IMR-90 (cell line): ENCODE data around the gene DDOST. TPM values are rescaled to one million over a fixed set of nuclear protein-coding genes. Genes with fewer than 3 reads are reported as not detected.

Experiments
- ATAC-seq: fragments of 200-7000 bp; cut with Tn5 transposase; 2 replicates; pipeline ENCODE4 v1.9.1; 2020; ENCODE audit warnings: low read depth, mild to moderate bottlenecking, moderate library complexity
- BruUV-seq: library from RNA; stranded (reverse); fragments of 400-500 nt; replicated peaks from 2 replicates; lab custom pipeline; 2021; lab: Mats Ljungman, UMichigan
- CTCF ChIA-PET: fragments of 300-600 bp; formaldehyde crosslinking; extraction: SDS; loops from one replicate; lab custom pipeline; 2021; ENCODE audit warnings: antibody characterized with exemption; lab: Yijun Ruan, JAX
- POLR2A ChIA-PET: fragments of 300-600 bp; sonication (Branson Sonifier 250); formaldehyde crosslinking; loops from one replicate; lab custom pipeline; 2022; ENCODE audit warnings: antibody characterized with exemption; ENCODE audit not compliant: unreplicated experiment; lab: Charles Lee
- DNase-seq: peaks from one replicate; pipeline ENCODE4 v3.0.0; 2013
- H2AFZ ChIP-seq: replicated peaks from 2 replicates; pipeline ENCODE3; 2013; ENCODE audit warnings: low read length, mild to moderate bottlenecking; ENCODE audit not compliant: poor library complexity
- H2AK5ac ChIP-seq: 2 replicates; pipeline ENCODE4 v1.6.1; 2013; ENCODE audit warnings: low read depth, low read length, inconsistent platforms
- H2AK9ac ChIP-seq: replicated peaks from 2 replicates; pipeline ENCODE3; 2013; ENCODE audit warnings: mild to moderate bottlenecking, low read depth, low read length, moderate library complexity; ENCODE audit not compliant: poor library complexity
- H2BK120ac ChIP-seq: 2 replicates; pipeline ENCODE4 v1.6.1; 2013; ENCODE audit warnings: low read depth, low read length, inconsistent platforms
- H2BK15ac ChIP-seq: 3 replicates; pipeline ENCODE4 v1.6.1; 2013; ENCODE audit warnings: low read depth, low read length, inconsistent platforms
- H2BK20ac ChIP-seq: 2 replicates; pipeline ENCODE4 v1.6.1; 2013; ENCODE audit warnings: low read depth, mild to moderate bottlenecking, inconsistent platforms, low read length, moderate library complexity
- H2BK5ac ChIP-seq: 2 replicates; pipeline ENCODE4 v1.6.1; 2013; ENCODE audit warnings: mild to moderate bottlenecking, low read depth, low read length, inconsistent platforms; ENCODE audit not compliant: poor library complexity, severe bottlenecking
- H3K14ac ChIP-seq: replicated peaks from 2 replicates; pipeline ENCODE4 v1.6.1; 2013; ENCODE audit warnings: low read depth, low read length, inconsistent platforms
- H3K18ac ChIP-seq: 2 replicates; pipeline ENCODE4 v1.6.1; 2013; ENCODE audit warnings: low read depth, low read length, control low read depth
- H3K23ac ChIP-seq: 2 replicates; pipeline ENCODE4 v1.6.1; 2013; ENCODE audit warnings: low read depth, low read length, inconsistent platforms
- H3K27ac ChIP-seq: 2 replicates; pipeline ENCODE4 v1.5.1; 2013; ENCODE audit warnings: mild to moderate bottlenecking, control low read depth, low read length; ENCODE audit not compliant: insufficient read depth
- H3K27me3 ChIP-seq: 2 replicates; pipeline ENCODE4 v1.6.1; 2013; ENCODE audit warnings: low read length; ENCODE audit not compliant: control insufficient read depth, insufficient read depth
- H3K36me3 ChIP-seq: 2 replicates; pipeline ENCODE4 v1.6.1; 2013; ENCODE audit warnings: low read length, mixed read lengths; ENCODE audit not compliant: control insufficient read depth, insufficient read depth
- H3K4ac ChIP-seq: 2 replicates; pipeline ENCODE4 v1.6.1; 2013; ENCODE audit warnings: low read depth, low read length, inconsistent platforms
- H3K4me1 ChIP-seq: 2 replicates; pipeline ENCODE4 v1.6.1; 2013; ENCODE audit warnings: low read length, mixed read lengths; ENCODE audit not compliant: control insufficient read depth, insufficient read depth
- H3K4me2 ChIP-seq: 2 replicates; pipeline ENCODE4 v1.6.1; 2013; ENCODE audit warnings: low read depth, mild to moderate bottlenecking, control low read depth, low read length, moderate library complexity
- H3K4me3 ChIP-seq: 2 replicates; pipeline ENCODE4 v1.5.1; 2013; ENCODE audit warnings: low read depth, mild to moderate bottlenecking, control low read depth, low read length, moderate library complexity; ENCODE audit not compliant: insufficient read depth
- H3K56ac ChIP-seq: 2 replicates; pipeline ENCODE4 v1.6.1; 2013; ENCODE audit warnings: low read length, inconsistent platforms; ENCODE audit not compliant: insufficient read depth; ENCODE audit errors: extremely low read depth
- H3K79me1 ChIP-seq, 2 experiments: 2 replicates each; pipeline ENCODE4 v1.6.1; 2013; ENCODE audit warnings: low read length in 2 of 2, inconsistent platforms in 1 of 2, low read depth in 1 of 2
- H3K9ac ChIP-seq: 2 replicates; pipeline ENCODE4 v1.6.1; 2013; ENCODE audit warnings: low read depth, low read length, control low read depth
- H3K9me1 ChIP-seq: 2 replicates; pipeline ENCODE4 v1.6.1; 2013; ENCODE audit warnings: low read length, inconsistent platforms; ENCODE audit not compliant: insufficient read depth
- H3K9me3 ChIP-seq: 2 replicates; pipeline ENCODE4 v1.6.1; 2013; ENCODE audit warnings: low read length; ENCODE audit not compliant: control insufficient read depth, insufficient read depth
- H4K20me1 ChIP-seq: 2 replicates; pipeline ENCODE4 v1.6.1; 2013; ENCODE audit warnings: low read length, inconsistent platforms; ENCODE audit not compliant: insufficient read depth
- H4K5ac ChIP-seq: 2 replicates; pipeline ENCODE4 v1.6.1; 2013; ENCODE audit warnings: mild to moderate bottlenecking, low read depth, low read length, control low read depth
- H4K8ac ChIP-seq, 2 experiments: 2 replicates each; pipeline ENCODE4 v1.6.1; 2013; ENCODE audit warnings: low read depth in 2 of 2, low read length in 2 of 2, control low read depth in 1 of 2, inconsistent platforms in 1 of 2
- H4K91ac ChIP-seq: 2 replicates; pipeline ENCODE4 v1.6.1; 2013; ENCODE audit warnings: low read depth, low read length, inconsistent platforms; ENCODE audit not compliant: insufficient read depth
- BHLHE40 ChIP-seq: fragments of 150-350 bp; IDR thresholded peaks from 2 replicates; pipeline ENCODE4 v1.6.1; 2016; ENCODE audit warnings: mild to moderate bottlenecking, low read depth, low read length
- CEBPB ChIP-seq: IDR thresholded peaks from 2 replicates; pipeline ENCODE4 v1.6.1; 2012; ENCODE audit warnings: low read depth, low read length, improper control_type of control experiment
- CHD1 ChIP-seq: IDR thresholded peaks from 2 replicates; pipeline ENCODE4 v1.6.1; 2012; ENCODE audit warnings: low read depth, low read length, improper control_type of control experiment
- CTCF ChIP-seq: conservative IDR thresholded peaks from 2 replicates; pipeline ENCODE4 v1.5.1; 2012; ENCODE audit warnings: mild to moderate bottlenecking, low read depth, low read length, improper control_type of control experiment
- ELK1 ChIP-seq: fragments of 150-350 bp; IDR thresholded peaks from 2 replicates; pipeline ENCODE4 v1.6.1; 2016; ENCODE audit warnings: low read depth, mild to moderate bottlenecking, low read length, moderate library complexity, borderline replicate concordance
- FOS ChIP-seq: fragments of 150-350 bp; IDR thresholded peaks from 2 replicates; pipeline ENCODE4 v1.6.1; 2016; ENCODE audit warnings: low read depth, low read length
- MAFK ChIP-seq: IDR thresholded peaks from 2 replicates; pipeline ENCODE4 v1.6.1; 2012; ENCODE audit warnings: low read depth, low read length, improper control_type of control experiment
- MAZ ChIP-seq: IDR thresholded peaks from 2 replicates; pipeline ENCODE4 v1.6.1; 2012; ENCODE audit warnings: low read depth, mild to moderate bottlenecking, low read length, improper control_type of control experiment, moderate library complexity, borderline replicate concordance
- MXI1 ChIP-seq: IDR thresholded peaks from 2 replicates; pipeline ENCODE4 v1.6.1; 2012; ENCODE audit warnings: low read depth, mild to moderate bottlenecking, low read length, moderate library complexity, borderline replicate concordance
- NFE2L2 ChIP-seq: fragments of 150-350 bp; IDR thresholded peaks from 2 replicates; pipeline ENCODE4 v1.6.1; 2016; ENCODE audit warnings: low read depth, mild to moderate bottlenecking, low read length
- POLR2A ChIP-seq: IDR thresholded peaks from 2 replicates; pipeline ENCODE4 v1.6.1; 2012; ENCODE audit warnings: mild to moderate bottlenecking, low read depth, low read length
- RAD21 ChIP-seq: IDR thresholded peaks from 2 replicates; pipeline ENCODE4 v1.6.1; 2012; ENCODE audit warnings: low read length, improper control_type of control experiment
- RCOR1 ChIP-seq: IDR thresholded peaks from 2 replicates; pipeline ENCODE4 v1.6.1; 2012; ENCODE audit warnings: mild to moderate bottlenecking, low read length, improper control_type of control experiment; ENCODE audit not compliant: insufficient replicate concordance
- RFX5 ChIP-seq: IDR thresholded peaks from 2 replicates; pipeline ENCODE4 v1.8.0; 2012; ENCODE audit warnings: low read depth, mild to moderate bottlenecking, low read length, moderate library complexity
- SMC3 ChIP-seq: fragments of 150-350 bp; IDR thresholded peaks from 2 replicates; pipeline ENCODE4 v1.6.1; 2016; ENCODE audit warnings: low read depth, mild to moderate bottlenecking, antibody characterized with exemption, low read length, moderate library complexity
- USF2 ChIP-seq: fragments of 150-350 bp; IDR thresholded peaks from 2 replicates; pipeline ENCODE4 v1.6.1; 2017; ENCODE audit warnings: mild to moderate bottlenecking, antibody characterized with exemption, low read length, low read depth
- WGBS, 2 experiments: methylation state at CpG; one replicate each; pipeline versions ENCODE4 v1.1.5 to v1.1.7; 2013; ENCODE audit warnings: missing lambda C conversion rate in 2 of 2; ENCODE audit not compliant: insufficient read length in 1 of 2; ENCODE audit errors: extremely low coverage in 2 of 2; 5-methylcytosine and 5-hydroxymethylcytosine counted together
- dilution Hi-C: fragments of 300-500 bp; cut with HindIII; formaldehyde crosslinking; loops from one replicate; pipeline ENCODE4 v1.14.3; 2018; ENCODE audit warnings: low sequenced_read_pairs; ENCODE audit not compliant: unreplicated experiment
- in situ Hi-C: fragments of 300-500 bp; cut with MboI; formaldehyde crosslinking; loops from 3 replicates; pipeline ENCODE4 v1.14.3; 2019; ENCODE audit warnings: low sequenced_read_pairs, inconsistent platforms, mixed read lengths
- intact Hi-C: fragments of 100-400 bp; cut with micrococcal nuclease; formaldehyde crosslinking; loops from 2 replicates; pipeline ENCODE4 v1.10.0; 2022
- polyA plus RNA-seq, 3 experiments: library from polyadenylated mRNA; depleted of rRNA; stranded (reverse); fragments of >200 nt; gene quantifications; 2 replicates each; pipeline ENCODE4 v1.2.3, GENCODE V29; 2012; ENCODE audit warnings: low replicate concordance in 1 of 3
- total RNA-seq: library from RNA; depleted of rRNA; stranded (reverse); fragments of >200 nt; gene quantifications from 2 replicates; pipeline ENCODE4 v1.2.3, GENCODE V29; 2012

DDOST gene
- total and polyA plus RNA-seq, 2 of the 4 experiments (the other 2 are of a cell fraction): 179 to 477 TPM

GRCh38 chr1:20632386-20632785, 28.8 kb downstream of the DDOST start:
- no peak for DNase-seq
- H2AFZ ChIP-seq: no peak overlapping the region
- H3K79me1 ChIP-seq: peaks cover 10 to 26% of the 10 kb centered on the region in 2 experiments
- intact Hi-C loops (loop anchor here (5.0 kb wide), 2 partner anchors 415 to 715 kb away; no protein-coding TSS in a partner anchor), dilution Hi-C loops (no loop called here), in situ Hi-C loops (loop anchor here (25.0 kb wide), 1 partner anchor 420 kb away; no protein-coding TSS in a partner anchor)
- H3K4me2 ChIP-seq: no peak overlapping the region
- no peak overlapping the region for H3K9ac ChIP-seq
- 0 out of 3 replicates have a peak overlapping the region, but pooled peaks have one; percentile 10 for H2BK15ac ChIP-seq
- no peaks in the 10 kb centered on the region for H3K9me3 ChIP-seq
- no peak overlapping the region for H4K8ac ChIP-seq
- no peak overlapping the region for H3K14ac ChIP-seq
- H4K5ac ChIP-seq: no peak overlapping the region
- H2BK120ac ChIP-seq: no peak overlapping the region
- POLR2A ChIA-PET: no interaction called here
- no peak overlapping the region for H3K4me3 ChIP-seq
- CTCF ChIA-PET: interaction anchor here (1.0 to 1.5 kb wide), 6 partner anchors 14 to 105 kb away, joined by 3 to 8 read pairs (median 4); no protein-coding TSS in a partner anchor
- no peak overlapping the region for H3K18ac ChIP-seq
- H3K27ac ChIP-seq: no peak overlapping the region
- no peak overlapping the region for H3K23ac ChIP-seq
- no peak overlapping the region for H2BK20ac ChIP-seq
- H3K9me1 ChIP-seq: peaks cover 14% of the 10 kb centered on the region
- no peak overlapping the region for H4K91ac ChIP-seq
- H2BK5ac ChIP-seq: no peak overlapping the region
- no TSS peak for BruUV-seq
- H3K4me1 ChIP-seq: no peaks in the 10 kb centered on the region
- no peak overlapping the region for H3K4ac ChIP-seq
- H2AK5ac ChIP-seq: no peak overlapping the region
- ATAC-seq: no peak
- TF ChIP-seq CHD1 (no peak), RFX5 (no peak), SMC3 (no peak), NFE2L2 (no peak), CEBPB (no peak), MXI1 (no peak), RAD21 (no peak), POLR2A (no peak), BHLHE40 (no peak), MAFK (no peak), RCOR1 (no peak), ELK1 (no peak), FOS (no peak), MAZ (no peak), USF2 (no peak), CTCF (no peak)
- H3K36me3 ChIP-seq: no peaks in the 10 kb centered on the region; the same call in 1 of the 2 replicates
- no peak overlapping the region for H2AK9ac ChIP-seq
- H3K56ac ChIP-seq: no peak overlapping the region
- H4K20me1 ChIP-seq: peaks cover 10% of the 10 kb centered on the region; the same call in 1 of the 2 replicates
- WGBS, 2 experiments: no CpG with 5 or more reads among the region's 3 CpGs
- H3K27me3 ChIP-seq: 0 out of 2 replicates have a peak, but pooled peaks cover 4% of the 10 kb centered on the region
